ENCODE results near the gene KCNN4.

The KCNN4 gene

GRCh38 chr19:43748205-43748594, 32.6 kb downstream of the KCNN4 start:
- DNase-seq = no peak

GRCh38 chr19:43747557-43748204, 33.1 kb downstream of the KCNN4 start:
- DNase-seq = no peak

- DNase-seq = no peak
Measured at GRCh38 chr19:43743059-43743458, 37.7 kb downstream of the KCNN4 start.

- no peak for DNase-seq
Measured at GRCh38 chr19:43741075-43741825, 39.5 kb downstream of the KCNN4 start.

- DNase-seq = no peak
Measured at GRCh38 chr19:43739439-43740235, 41.1 kb downstream of the KCNN4 start.

- no peak for DNase-seq
Measured at GRCh38 chr19:43738780-43739211, 42.0 kb downstream of the KCNN4 start.

GRCh38 chr19:43735957-43736356, 44.8 kb downstream of the KCNN4 start:
- DNase-seq = no peak

GRCh38 chr19:43735013-43735412, 45.8 kb downstream of the KCNN4 start:
- DNase-seq = no peak

- no peak for DNase-seq
Measured at GRCh38 chr19:43731846-43732245, 48.9 kb downstream of the KCNN4 start.

GRCh38 chr19:43731346-43731745, 49.4 kb downstream of the KCNN4 start:
- DNase-seq = no peak

- DNase-seq = no peak
Measured at GRCh38 chr19:43729919-43730318, 50.9 kb downstream of the KCNN4 start.

GRCh38 chr19:43727593-43727853, 53.2 kb downstream of the KCNN4 start:
- DNase-seq = no peak

- DNase-seq = no peak
Measured at GRCh38 chr19:43726736-43727592, 53.8 kb downstream of the KCNN4 start.

GRCh38 chr19:43725468-43725867, 55.3 kb downstream of the KCNN4 start:
- DNase-seq = no peak

- no peak for DNase-seq
Measured at GRCh38 chr19:43724896-43725295, 55.9 kb downstream of the KCNN4 start.

GRCh38 chr19:43723588-43723987, 57.2 kb downstream of the KCNN4 start:
- DNase-seq = no peak

- no peak for DNase-seq
Measured at GRCh38 chr19:43721469-43722048, 59.2 kb downstream of the KCNN4 start.

- DNase-seq = no peak
Measured at GRCh38 chr19:43720936-43721335, 59.8 kb downstream of the KCNN4 start.

- DNase-seq = no peak
Measured at GRCh38 chr19:43719918-43720317, 60.9 kb downstream of the KCNN4 start.

- DNase-seq = no peak
Measured at GRCh38 chr19:43719378-43719868, 61.4 kb downstream of the KCNN4 start.

GRCh38 chr19:43718627-43719377, 62.0 kb downstream of the KCNN4 start:
- DNase-seq = no peak
